ENCODE data around the gene ZNF496.
A peak's percentile ranks its signal among the peaks of the same experiment; 100 is the strongest.
"Not testable (repeated sequence)": the region's sequence is repeated elsewhere in the genome, so short reads cannot be mapped to it uniquely, and the experiment has no call there.

Gene ZNF496

GRCh38 chr1:247291161-247291560 lies 40.5 kb downstream of the ZNF496 start:
- no peak for DNase-seq

DNA sequence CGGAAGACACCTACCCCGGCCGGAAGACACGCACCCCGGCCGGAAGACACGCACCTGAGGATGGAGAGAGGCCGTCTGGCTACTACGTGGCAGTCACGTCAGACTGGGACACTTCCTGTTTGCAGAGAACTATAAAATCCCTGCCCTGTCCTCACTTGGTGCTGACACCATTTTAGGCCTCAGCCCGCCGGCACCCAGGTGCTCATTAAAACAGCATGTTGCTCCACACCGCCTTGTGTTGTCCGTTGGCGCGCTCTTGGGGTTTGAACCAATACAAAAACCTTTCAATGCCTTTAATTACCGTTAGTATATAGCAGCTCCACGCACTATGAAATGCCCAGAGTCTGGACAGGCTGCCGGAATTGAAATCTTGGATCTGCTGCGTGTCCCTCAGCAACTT lies 41.1 kb downstream of the ZNF496 start:
- no peak for DNase-seq

DNA sequence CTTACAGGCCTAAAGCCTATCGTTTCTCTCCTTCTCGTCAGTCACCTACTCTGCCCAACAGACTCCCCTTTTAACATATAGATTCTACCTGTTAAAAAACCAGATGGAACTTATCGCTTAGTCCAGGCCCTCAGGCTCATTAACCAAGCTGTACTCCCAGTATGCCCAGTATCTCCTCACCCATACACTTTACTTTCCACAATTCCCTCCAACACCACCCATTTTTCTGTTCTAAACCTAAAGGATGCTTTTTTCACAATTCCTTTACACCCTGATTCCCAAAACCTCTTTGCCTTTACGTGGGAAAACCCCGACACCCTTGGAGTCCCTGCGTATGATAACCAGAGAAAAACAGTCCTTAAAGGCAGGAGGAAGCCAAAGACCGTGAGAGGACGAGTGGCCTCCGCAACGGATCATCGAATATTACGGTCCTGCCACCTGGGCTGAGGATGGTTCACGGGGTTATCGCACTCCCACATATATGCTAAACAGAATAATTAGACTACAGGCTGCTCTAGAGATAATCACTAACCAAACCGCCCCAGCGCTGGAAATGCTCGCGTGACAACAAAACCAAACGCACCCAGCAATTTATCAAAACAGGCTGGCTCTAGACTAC lies 42.3 kb downstream of the ZNF496 start:
- DNase-seq, result not testable (repeated sequence)

GRCh38 chr1:247288341-247288740 lies 43.3 kb downstream of the ZNF496 start:
- no peak for DNase-seq

DNA sequence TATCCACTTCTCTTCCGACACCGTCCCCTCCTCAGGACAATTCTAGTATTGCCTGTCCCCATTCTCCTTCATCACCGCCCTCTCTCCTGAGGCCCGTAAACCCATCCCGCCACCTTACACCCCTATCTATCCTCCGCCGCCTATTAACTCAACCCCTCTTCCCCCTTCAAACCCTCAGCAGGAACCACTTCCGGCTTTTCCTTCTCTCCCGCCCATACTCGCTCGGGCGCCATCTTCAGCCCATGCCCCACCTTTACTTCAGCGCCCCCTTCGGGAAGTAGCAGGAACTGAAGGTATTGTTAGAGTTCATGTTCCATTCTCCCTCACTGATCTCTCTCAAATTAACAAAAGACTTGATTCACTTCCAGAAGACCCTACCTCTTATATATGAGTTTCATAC lies 44.2 kb downstream of the ZNF496 start:
- no peak for DNase-seq

GRCh38 chr1:247286134-247286670 lies 45.5 kb downstream of the ZNF496 start:
- no peak for DNase-seq

- no peak for DNase-seq
Observed at GRCh38 chr1:247281001-247281574, 50.6 kb downstream of the ZNF496 start.

GRCh38 chr1:247277191-247277590 lies 54.5 kb downstream of the ZNF496 start:
- no peak for DNase-seq

DNA sequence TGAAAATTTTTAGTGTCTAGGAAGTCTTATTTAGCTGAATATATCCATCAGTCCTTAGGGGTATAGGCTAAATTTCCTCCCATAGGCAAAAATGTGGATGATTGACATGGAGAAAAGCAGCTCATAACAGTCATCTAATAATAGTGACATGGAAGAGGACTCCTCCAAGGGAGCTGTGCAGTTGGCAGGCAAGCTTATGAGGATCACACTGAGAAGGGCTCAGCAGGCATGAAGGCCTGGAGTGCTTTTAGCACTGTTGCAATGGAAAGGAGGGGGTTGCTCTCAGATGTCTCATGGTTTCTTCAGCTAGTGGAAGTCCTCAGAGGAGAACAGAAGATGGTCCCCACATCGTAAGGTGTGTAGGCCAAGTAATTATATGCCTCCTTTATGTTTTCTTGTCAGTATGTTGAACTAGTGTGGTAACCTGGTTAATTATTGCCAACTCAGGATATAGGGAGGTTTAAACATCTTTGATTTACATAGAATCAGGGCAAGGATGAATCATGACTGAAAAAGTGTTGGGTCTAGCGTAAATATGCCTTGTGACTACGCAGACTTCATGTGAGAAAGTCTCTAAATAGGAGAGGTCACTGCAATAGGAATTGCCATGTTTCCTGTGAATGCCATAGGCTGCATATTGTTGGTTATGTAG lies 56.9 kb downstream of the ZNF496 start:
- no peak for DNase-seq

DNA sequence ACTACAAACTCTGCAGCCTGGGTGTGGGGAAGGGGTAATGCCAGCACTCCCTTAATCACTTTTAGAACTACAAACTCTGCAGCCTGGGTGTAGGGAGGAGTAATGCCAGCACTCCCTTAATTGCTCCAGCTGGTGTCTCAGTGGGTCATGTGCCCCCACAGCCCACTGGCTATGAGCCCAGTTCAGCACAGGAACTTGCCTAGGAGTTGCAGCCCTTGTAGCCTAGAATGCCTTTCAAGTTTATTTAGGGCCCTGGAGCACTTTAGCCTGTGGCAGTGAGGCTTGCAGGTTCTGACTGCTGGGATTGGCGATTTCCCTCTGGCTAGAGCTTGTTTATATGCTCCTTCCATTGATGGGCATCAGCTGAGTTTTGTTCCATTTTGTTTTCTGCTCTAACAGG lies 58.7 kb downstream of the ZNF496 start:
- DNase-seq, result peak; percentile 16

DNA sequence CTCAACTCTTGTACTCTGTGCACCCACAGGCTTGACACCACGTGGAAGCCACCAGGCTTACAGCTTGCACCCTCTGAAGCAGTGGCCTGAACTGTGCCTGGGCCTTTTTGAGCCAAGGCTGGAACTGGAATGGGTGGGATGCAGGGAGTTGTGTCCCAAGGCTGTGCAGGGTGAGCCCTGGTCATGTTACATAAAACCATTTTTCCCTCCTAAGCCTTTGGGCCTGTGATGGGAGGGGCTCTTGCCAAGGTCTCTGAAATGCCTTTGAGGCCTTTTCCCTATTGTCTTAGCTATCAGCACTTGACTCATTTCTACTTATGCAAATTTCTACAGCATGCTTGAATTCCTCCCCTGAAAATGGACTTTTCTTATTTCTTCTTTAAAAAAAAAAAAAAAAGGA lies 61.7 kb downstream of the ZNF496 start:
- DNase-seq, result no peak

DNA sequence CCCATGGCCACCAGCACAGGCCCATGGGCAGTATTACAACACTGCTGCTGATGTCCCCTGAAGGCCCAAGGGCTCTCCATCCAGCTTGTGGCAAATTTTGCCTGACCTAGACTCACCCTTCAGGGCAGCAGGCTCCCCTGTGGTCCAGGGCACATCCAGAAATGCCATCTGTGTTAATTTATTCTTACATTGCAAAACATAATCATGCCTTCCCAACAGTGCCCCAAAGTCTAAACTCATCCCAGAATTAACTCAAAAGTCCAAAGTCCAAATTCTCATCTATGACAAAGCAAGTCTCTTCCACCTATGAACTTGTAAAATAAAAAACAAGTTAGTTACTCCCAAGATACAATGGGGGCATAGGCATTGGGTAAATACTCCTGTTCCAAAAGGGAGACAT lies 62.5 kb downstream of the ZNF496 start:
- no peak for DNase-seq

DNA sequence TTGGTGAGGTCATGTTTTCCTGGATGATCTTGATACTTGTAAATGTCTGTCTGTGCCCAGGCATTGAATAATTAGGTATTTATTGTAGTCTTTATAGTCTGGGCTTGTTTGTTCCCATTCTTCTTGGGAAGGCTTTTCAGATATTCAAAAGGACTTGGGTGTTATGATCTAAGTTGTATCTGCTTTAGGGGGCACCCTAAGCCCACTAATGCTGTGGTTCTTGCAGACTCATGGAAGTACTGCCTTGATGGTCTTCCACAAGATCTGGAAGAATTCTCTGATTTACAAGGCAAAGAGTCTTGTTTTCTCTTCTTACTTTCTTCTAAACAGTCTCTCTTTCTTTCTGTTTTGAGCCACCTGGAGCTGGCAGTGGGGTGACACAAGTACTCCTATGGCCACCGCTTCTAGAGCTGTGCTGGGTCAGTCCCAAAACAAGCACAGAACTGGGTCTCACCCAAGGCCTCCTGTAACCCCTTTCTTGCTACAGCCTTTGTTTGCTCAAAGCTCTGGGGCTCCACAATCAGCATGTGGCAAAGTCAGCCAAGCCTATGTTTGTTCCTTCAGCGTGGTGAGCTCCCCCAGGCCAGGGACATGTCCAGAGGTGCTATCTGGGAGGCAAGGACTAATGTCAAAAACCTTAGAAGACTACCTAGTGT lies 63.1 kb downstream of the ZNF496 start:
- DNase-seq, result no peak

DNA sequence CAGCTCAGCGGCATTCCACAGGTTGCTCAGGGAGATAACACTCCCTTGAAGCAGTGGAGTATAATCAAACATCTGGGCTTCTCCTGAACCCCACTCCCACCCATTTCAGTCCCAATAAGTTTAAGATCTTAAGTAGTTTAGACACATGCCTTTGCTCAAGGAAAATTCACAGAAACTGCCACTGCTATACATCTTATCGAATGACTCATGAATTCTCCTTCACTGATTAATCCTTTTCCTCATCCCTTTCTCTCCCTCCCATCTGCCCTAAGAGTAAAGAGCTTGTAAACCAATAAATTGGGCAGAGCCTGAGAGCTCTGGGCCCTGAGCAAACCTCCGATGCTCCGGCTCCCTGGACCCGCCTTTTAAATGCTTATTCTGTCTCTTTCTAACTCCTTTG lies 65.6 kb downstream of the ZNF496 start:
- no peak for DNase-seq

- not testable (repeated sequence) for DNase-seq
Observed at GRCh38 chr1:247255772-247256171, 75.9 kb downstream of the ZNF496 start, which contains the start of gene VN1R5. Gene VN1R5 (plus strand): TSS chr1:247256072.

DNA sequence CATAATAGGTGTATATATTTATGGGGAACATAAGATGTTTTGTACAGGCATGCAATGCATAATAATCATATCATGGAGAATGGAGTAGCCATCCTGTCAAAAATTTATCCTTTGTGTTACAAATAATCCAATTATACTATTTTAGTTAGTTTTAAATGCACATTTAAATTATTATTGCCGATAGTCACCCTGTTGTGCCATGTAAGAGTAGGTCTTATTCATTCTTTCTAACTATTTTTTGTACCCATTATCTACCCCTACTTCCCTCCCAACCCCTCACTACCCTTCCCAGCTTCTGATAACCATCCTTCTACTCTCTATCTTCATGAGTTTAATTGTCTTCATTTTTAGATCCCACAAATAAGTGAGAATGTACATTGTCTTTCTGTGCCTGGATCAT lies 84.1 kb downstream of the ZNF496 start:
- DNase-seq, result no peak
